Measurements from ENCODE around the gene LHX5.
"Not testable (repeated sequence)": the region's sequence is repeated elsewhere in the genome, so short reads cannot be mapped to it uniquely, and the experiment has no call there.

GRCh38 chr12:113495941-113496340, 24.3 kb upstream of the LHX5 start:
- not testable (repeated sequence) for TF ChIP-seq CTCF, POLR2A, EP300 (IDR thresholded peaks at IDR 0.05)

Measured in ovary (tissue), 3 donors.